COR-L47 (cell line): ENCODE data around the gene RHBDF2.

Source experiments
- DNase-seq: peaks from one replicate; lab custom pipeline; 2025; lab: John Stamatoyannopoulos, UW

Gene RHBDF2

GRCh38 chr17:76437467-76438402, 63.5 kb downstream of the RHBDF2 start:
- DNase-seq: peak; percentile 23

- DNase-seq: no peak
Observed at GRCh38 chr17:76435751-76436150, 65.5 kb downstream of the RHBDF2 start.

GRCh38 chr17:76434870-76435269, 66.4 kb downstream of the RHBDF2 start:
- DNase-seq: no peak

GRCh38 chr17:76433693-76434092, 67.5 kb downstream of the RHBDF2 start:
- no peak for DNase-seq

GRCh38 chr17:76432712-76433336, 68.4 kb downstream of the RHBDF2 start:
- DNase-seq: no peak

- DNase-seq: no peak
Observed at GRCh38 chr17:76432004-76432403, 69.2 kb downstream of the RHBDF2 start.

- no peak for DNase-seq
Observed at GRCh38 chr17:76431509-76431908, 69.7 kb downstream of the RHBDF2 start.

- no peak for DNase-seq
Observed at GRCh38 chr17:76428511-76428910, 72.7 kb downstream of the RHBDF2 start.

GRCh38 chr17:76427501-76428231, 73.6 kb downstream of the RHBDF2 start:
- no peak for DNase-seq

GRCh38 chr17:76426853-76427252, 74.4 kb downstream of the RHBDF2 start:
- no peak for DNase-seq

- no peak for DNase-seq
Observed at GRCh38 chr17:76422860-76423259, 78.4 kb downstream of the RHBDF2 start.

- no peak for DNase-seq
Observed at GRCh38 chr17:76422406-76422805, 78.8 kb downstream of the RHBDF2 start.

GRCh38 chr17:76421044-76421407, 80.2 kb downstream of the RHBDF2 start:
- no peak for DNase-seq
